Motor neuron (in vitro differentiated cells): ENCODE data around the gene MGAT4C. TPM values are rescaled to one million over a fixed set of nuclear protein-coding genes. Genes with fewer than 3 reads are reported as not detected.

Source experiments
- ATAC-seq, 8 experiments: fragments of 200-7000 bp; cut with Tn5 transposase; replicated peaks in 6 of 8; 2 replicates each; pipeline ENCODE4 v1.8.0; 2021; ENCODE audit warnings: mild to moderate bottlenecking in 8 of 8, moderate library complexity in 8 of 8
- H3K27ac ChIP-seq, 2 donors: fragments of 250-450 bp; sonication (Bioruptor Pico); 2 replicates each; pipeline ENCODE4 v1.9.0; 2021; ENCODE audit warnings: antibody characterized with exemption in 2 of 2, mild to moderate bottlenecking in 2 of 2, moderate library complexity in 1 of 2
- H3K4me1 ChIP-seq, 2 donors: fragments of 250-450 bp; sonication (Bioruptor Pico); replicated peaks in 1 of 2; 2 replicates each; pipeline ENCODE4 v1.6.1; 2021; ENCODE audit warnings: antibody characterized with exemption in 2 of 2, mild to moderate bottlenecking in 2 of 2, moderate library complexity in 1 of 2
- H3K4me3 ChIP-seq, 5 donors: fragments of 250-450 bp; sonication (Bioruptor Pico); 2 replicates each; pipeline ENCODE4 v1.9.0; 2021; ENCODE audit warnings: antibody characterized with exemption in 5 of 5, mild to moderate bottlenecking in 5 of 5, moderate library complexity in 4 of 5
- WGBS, 10 experiments: fragments of 450-650 bp; shearing (Covaris generic); methylation state at CpG; one replicate each; pipeline ENCODE4 v1.0.0; 2022; 5-methylcytosine and 5-hydroxymethylcytosine counted together
- in situ Hi-C, 9 experiments: fragments of 400-800 bp; cut with MboI; loops; one replicate each; pipeline ENCODE4 v1.15.0; 2021; ENCODE audit warnings: low sequenced_read_pairs in 9 of 9, low pct_unique_long_range_greater_than_20kb in 2 of 9; ENCODE audit not compliant: unreplicated experiment in 9 of 9
- total RNA-seq, 8 experiments: library from RNA; unstranded; fragments of 300-600 nt; gene quantifications; 2 replicates each; pipeline versions ENCODE4 v1.2.3 to v1.2.4, GENCODE V29; 2022

Gene MGAT4C
- total RNA-seq, 8 experiments from 2014 or later = 0.31 to 20.4 (median 3.2) TPM

DNA sequence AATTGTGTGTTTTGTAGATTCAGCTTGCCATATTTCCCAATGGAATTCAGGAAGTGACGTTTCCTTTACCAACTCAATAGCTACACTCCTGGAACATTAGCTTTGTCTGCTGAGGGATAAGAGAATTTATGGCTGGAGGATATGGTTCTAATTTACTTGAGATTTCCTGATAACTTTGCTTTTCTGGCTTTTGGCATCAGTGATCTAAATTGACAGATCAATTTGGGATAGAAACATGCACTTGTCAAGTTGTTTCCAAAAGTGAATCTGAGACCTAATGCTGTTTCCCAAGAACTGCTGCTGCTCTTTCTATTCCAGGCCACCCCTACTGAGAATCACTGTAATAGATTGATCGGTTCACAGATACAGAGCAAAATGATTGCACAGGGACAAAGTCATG is 43.2 kb downstream of the MGAT4C start:
- no peak overlapping the region for H3K4me3 ChIP-seq
- 6 to 100% (median 72%) methylated on average over 1 to 2 of the region's 2 CpGs; no CpG with 5 or more reads in 2 of the 10 experiments for WGBS, 10 experiments
- H3K4me1 ChIP-seq = no peaks in the 10 kb centered on the region
- H3K27ac ChIP-seq = no peak overlapping the region
- in situ Hi-C loops = no loop called here
- no peak for ATAC-seq

DNA sequence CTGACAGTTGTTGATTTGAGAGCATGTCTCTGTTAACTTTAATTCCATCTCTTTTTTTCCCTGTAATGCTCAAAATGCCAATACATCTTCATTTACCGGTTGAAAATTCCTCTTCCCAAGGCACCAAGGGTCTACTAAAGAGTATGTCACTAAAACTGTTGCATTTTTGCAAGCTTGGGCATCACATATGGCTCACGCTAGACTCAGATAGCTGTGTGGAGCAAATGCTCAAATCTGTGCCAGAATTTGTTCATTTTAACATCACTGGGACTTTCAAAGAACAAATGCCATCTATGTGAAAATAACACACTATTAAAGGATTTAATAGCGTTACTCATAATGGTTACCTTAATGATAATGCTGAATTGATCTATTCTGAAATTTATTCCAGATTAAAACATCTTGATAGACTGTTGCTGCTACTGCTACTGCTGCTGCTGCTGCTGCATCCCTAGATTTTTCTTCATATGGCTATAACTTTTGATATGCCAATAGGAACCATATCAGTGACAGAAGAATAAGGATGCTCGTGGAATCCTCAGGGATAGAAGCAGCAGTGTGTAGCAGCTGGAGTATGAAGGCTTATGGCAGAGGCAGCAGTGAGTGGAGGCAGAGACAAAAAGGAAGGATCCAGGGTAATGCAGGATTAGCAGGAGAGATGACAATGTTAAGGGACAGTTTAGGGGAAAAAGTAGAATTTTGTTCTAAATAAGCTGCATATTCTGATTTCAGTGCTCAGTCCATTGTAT is 57.3 kb downstream of the MGAT4C start:
- Histone ChIP-seq H3K4me3 (no peak overlapping the region), H3K4me1 (peaks cover 0 to 8% of the 10 kb centered on the region in 2 donors), H3K27ac (no peak overlapping the region)
- ATAC-seq = peak in 5 of 8 experiments; percentile 39 to 75 (median 71)
- in situ Hi-C loops = no loop called here
- 0 to 84% (median 63%) methylated on average over 2 to 4 of the region's 4 CpGs; no CpG with 5 or more reads in 1 of the 10 experiments for WGBS, 10 experiments

DNA sequence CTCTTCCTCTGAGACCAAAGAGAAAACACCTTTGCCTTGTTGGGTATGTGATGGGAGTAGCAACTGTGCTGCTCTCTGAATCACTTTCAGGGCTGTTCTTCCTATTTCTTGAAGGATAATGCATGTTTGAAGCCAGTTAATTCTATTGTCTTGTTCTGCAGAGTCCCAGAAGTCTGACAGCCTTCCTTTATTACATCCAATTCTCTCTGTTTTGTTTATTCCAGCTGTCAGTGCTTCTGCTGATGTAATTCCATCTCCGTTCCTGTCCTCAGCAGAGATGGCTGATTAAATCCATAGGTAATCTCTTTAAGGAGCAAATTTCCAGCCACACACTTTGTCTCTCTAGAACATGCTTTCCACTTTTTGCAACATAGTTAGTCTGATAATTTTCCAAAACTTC is 59.7 kb downstream of the MGAT4C start:
- 8 to 100% (median 85%) methylated on average over 1 of the region's 1 CpG; no CpG with 5 or more reads in 2 of the 10 experiments for WGBS, 10 experiments
- H3K27ac ChIP-seq = no peak overlapping the region
- H3K4me3 ChIP-seq = no peak overlapping the region
- H3K4me1 ChIP-seq = peaks cover 0 to 8% of the 10 kb centered on the region in 2 donors
- peak in 1 of 8 experiments; percentile 48 for ATAC-seq
- in situ Hi-C loops = no loop called here

DNA sequence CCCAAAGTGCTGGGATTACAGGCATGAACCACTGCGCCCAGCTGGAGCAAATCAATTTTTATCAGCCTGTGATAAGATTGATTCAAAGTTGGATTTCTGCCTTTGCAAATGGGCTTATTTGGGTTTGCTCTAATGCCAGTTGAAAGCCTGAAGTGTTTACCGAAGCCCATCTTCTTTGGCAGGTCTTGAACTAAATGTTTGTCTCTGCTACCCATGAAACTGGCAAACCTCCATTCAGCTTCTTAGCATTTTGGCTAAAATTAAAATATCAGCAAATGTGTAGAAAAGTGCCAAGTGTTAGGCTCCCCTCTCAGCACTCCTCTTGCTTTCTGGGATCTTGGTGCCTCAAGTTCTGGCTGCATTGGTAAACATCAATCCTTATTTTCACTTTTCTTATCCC is 61.5 kb downstream of the MGAT4C start:
- 10 to 100% (median 76%) methylated on average over 2 of the region's 2 CpGs; no CpG with 5 or more reads in 3 of the 10 experiments for WGBS, 10 experiments
- Histone ChIP-seq H3K4me3 (no peak overlapping the region), H3K27ac (no peak overlapping the region), H3K4me1 (peaks cover 0 to 6% of the 10 kb centered on the region in 2 donors)
- no peak for ATAC-seq
- in situ Hi-C loops = no loop called here

DNA sequence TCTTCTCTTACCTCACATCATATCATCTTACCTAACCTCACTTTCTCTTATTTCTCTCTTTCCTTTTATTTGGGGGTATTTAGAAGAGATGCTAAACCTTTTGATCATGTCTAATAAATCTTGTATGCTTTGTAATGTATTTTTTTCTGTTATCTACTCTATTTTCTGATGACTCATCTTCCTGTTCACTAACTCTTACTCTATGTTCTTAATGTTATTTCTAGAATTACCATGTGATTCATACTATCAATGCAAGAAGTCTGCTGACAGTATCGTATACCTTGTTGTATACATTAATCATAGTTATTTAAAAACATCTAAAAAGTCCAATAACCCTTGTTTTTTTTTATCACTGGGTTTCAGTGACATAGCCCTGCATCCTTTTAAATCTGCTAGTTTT is 62.3 kb downstream of the MGAT4C start:
- WGBS, 10 experiments = 0 to 86% (median 69%) methylated on average over 1 of the region's 1 CpG; no CpG with 5 or more reads in 1 of the 10 experiments
- Histone ChIP-seq H3K27ac (no peak overlapping the region), H3K4me3 (no peak overlapping the region), H3K4me1 (no peaks in the 10 kb centered on the region)
- in situ Hi-C loops = no loop called here
- no peak for ATAC-seq

DNA sequence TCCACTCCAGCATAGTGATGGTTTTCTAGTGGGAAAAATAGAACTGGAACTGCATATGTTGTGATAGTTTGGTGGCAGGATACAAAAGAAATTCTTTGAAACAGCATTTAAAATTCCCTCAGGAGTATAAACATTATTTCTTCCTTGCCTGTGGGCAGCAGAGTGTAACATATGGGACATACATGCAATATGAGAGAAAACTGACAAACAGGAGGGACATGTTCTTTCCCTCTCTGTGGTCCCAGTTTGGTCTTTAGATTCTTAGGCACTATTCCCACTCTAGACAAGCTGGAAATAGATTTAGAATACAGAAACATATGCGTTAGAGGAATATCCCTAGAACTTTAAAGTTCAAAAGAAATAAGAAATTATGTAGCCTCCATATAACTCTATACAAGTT is 68.0 kb downstream of the MGAT4C start:
- 38 to 100% (median 86%) methylated on average over 1 of the region's 1 CpG; no CpG with 5 or more reads in 3 of the 10 experiments for WGBS, 10 experiments
- H3K4me3 ChIP-seq = no peak overlapping the region
- peaks cover 10 to 19% of the 10 kb centered on the region in 2 donors for H3K4me1 ChIP-seq
- no peak overlapping the region for H3K27ac ChIP-seq
- ATAC-seq = no peak
- in situ Hi-C loops = no loop called here

DNA sequence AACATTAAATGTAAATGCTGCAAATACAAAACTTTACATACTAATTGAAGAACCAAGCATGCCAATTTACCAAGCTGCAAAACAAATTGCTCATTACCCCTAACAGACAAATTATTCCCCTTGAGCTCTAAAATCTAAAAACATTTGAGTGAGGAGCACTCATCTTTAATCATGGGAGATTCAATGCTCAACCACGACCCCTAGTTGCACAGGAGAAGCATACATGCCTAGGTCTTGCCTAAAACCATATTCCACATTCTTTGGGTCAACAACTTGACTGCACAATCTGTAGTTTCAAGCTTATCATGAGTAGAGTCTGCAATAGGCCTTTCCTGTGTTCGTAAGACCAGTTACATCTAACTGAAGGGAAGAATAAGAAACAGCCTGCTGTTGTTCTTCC is 69.7 kb downstream of the MGAT4C start:
- no peak overlapping the region for H3K27ac ChIP-seq
- WGBS, 10 experiments = 0 to 100% (median 50%) methylated on average over 1 to 2 of the region's 2 CpGs; no CpG with 5 or more reads in 1 of the 10 experiments

DNA sequence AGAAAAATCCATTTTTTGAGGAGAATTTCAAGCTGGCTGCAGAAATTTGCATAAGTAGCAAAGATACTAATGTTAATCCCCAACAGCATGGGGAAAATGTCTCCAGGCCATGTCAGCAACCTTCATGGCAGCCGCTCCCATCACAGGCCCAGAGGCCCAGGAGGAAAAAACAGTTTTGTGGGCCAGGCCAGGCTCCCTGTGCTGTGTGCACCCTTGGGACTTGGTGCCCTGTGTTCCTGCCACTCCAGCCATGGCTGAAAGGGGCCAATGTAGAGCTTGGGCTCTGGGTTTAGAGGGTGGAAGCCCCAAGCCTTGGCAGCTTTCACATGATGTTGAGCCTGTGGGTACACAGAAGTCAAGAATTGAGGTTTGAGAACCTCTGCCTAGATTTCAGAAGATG is 76.3 kb downstream of the MGAT4C start:
- Histone ChIP-seq H3K27ac (no peak overlapping the region), H3K4me1 (no peaks in the 10 kb centered on the region), H3K4me3 (no peak overlapping the region)
- no CpG with 5 or more reads among the region's 1 CpG for WGBS, 10 experiments
- in situ Hi-C loops = no loop called here
- no peak for ATAC-seq

More for the DNA sequence above, 69.7 kb downstream of the MGAT4C start:
- H3K4me1 ChIP-seq = peaks cover 10 to 19% of the 10 kb centered on the region in 2 donors
- H3K4me3 ChIP-seq = no peak overlapping the region
- in situ Hi-C loops = no loop called here
- peak in 1 of 8 experiments; percentile 11 for ATAC-seq

DNA sequence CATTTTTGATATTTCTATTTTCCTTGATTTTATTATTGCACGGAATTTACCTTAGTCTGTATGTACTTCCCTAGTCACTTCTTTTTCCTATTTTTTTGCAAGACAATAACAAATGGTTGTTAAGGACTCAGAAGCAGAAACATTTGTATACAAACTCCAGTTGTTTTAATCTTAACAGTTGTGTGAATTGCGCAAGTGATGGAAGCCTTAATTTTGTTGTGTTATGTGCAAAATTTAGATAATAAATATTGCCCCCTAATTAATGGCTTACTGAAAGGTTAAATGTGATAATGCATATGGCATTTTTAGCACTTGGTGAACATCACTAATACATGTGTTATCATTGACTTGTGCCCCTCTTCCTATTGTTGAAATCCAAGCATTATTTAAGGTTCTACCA is 82.0 kb downstream of the MGAT4C start:
- H3K27ac ChIP-seq = no peak overlapping the region
- H3K4me3 ChIP-seq = no peak overlapping the region
- WGBS, 10 experiments = 20 to 100% (median 95%) methylated on average over 1 to 2 of the region's 2 CpGs
- peaks cover 0 to 3% of the 10 kb centered on the region in 2 donors for H3K4me1 ChIP-seq
- no peak for ATAC-seq
- in situ Hi-C loops = no loop called here

DNA sequence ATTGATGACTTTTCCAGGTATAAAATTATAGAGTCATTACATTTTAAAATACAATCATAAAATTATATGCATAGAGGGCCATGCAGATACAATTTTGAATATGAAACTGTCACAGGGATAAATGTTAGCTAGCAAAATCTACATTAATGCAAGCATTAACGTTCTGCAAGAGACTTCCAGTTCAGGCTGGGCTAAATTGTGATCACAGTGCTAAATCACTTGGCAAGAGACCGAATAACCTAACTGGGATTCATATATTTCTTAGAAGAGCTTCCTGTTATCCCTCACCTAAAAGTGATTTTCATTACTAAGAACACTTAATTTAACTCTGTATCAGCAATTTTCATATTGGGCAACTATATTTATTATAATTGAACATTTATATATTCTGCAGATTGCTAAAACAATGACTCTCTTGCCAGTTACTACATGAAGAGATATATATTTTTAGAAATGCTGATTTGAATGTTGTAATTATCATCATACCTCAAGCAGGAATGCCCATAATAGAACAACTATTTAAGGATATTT is 83.2 kb downstream of the MGAT4C start:
- in situ Hi-C loops = no loop called here
- 0 to 100% (median 45%) methylated on average over 1 to 2 of the region's 2 CpGs; no CpG with 5 or more reads in 2 of the 10 experiments for WGBS, 10 experiments
- Histone ChIP-seq H3K4me1 (peaks cover 0 to 3% of the 10 kb centered on the region in 2 donors), H3K27ac (no peak overlapping the region), H3K4me3 (no peak overlapping the region)
- ATAC-seq = peak in 1 of 8 experiments; percentile 56

DNA sequence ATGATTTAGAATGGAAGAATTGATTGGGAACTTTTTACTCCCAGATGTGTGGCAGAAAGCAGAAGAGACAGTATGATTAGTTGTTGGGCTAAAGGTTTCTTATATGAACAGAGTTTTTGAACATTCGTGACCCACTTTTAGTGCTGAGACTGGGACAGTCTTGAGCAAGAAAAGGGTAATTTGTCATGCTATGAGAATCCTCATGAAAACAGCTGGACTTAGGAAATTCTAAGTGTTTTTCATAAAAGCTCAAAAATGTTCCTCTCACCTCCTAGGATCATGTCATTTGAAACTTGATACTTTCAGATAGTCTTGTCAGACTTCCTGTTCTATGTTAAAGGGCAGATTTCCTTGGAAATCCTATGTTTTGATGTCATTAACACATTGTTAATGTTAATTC is 86.1 kb downstream of the MGAT4C start:
- no peak for ATAC-seq
- no peak overlapping the region for H3K4me3 ChIP-seq
- peaks cover 0 to 3% of the 10 kb centered on the region in 2 donors for H3K4me1 ChIP-seq
- in situ Hi-C loops = no loop called here
- H3K27ac ChIP-seq = no peak overlapping the region
- 11 to 86% (median 69%) methylated on average over 1 of the region's 1 CpG; no CpG with 5 or more reads in 6 of the 10 experiments for WGBS, 10 experiments

DNA sequence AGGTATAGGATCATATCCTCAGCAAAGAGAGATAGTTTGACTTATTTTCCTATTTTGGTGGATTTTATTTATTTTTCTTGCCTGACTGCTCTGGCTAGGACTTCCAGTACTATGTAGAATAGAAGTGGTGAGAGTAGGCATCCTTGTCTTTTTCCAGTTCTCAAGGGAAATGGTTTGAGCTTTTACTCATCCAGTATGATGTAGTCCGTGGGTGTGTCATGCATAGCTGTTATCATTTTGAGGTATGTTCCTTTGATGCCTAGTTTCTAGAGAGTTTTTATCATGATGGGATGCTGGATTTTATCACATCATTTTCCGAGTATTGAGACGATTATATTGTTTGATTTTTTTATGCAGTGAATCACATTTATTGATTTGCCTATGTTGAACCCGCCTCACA is 97.2 kb downstream of the MGAT4C start:
- Histone ChIP-seq H3K27ac (no peak overlapping the region), H3K4me3 (no peak overlapping the region), H3K4me1 (no peaks in the 10 kb centered on the region)
- 17 to 100% (median 86%) methylated on average over 1 to 4 of the region's 4 CpGs; no CpG with 5 or more reads in 1 of the 10 experiments for WGBS, 10 experiments
- no peak for ATAC-seq
- in situ Hi-C loops = no loop called here

DNA sequence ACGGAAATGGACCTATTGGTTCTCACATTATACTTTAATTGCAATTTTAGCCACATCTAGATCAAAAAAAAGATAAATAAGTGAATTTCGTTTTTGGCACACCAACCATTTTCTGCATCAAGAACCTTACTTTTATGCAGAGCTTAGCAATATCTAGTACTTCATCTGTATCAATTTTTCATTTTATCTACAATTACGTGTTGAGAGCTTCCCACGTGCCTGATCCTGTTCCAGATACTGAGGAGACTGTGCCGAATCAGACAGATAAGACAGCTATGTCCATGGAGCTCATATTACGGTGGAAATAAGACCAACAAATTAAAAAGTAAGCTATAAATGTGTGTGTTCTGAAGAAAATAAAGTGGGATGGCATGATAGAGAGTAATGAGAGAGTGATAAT is 101.6 kb downstream of the MGAT4C start:
- ATAC-seq = no peak
- WGBS, 10 experiments = 12 to 92% (median 72%) methylated on average over 1 to 6 of the region's 6 CpGs
- in situ Hi-C loops = no loop called here
- Histone ChIP-seq H3K27ac (no peak overlapping the region), H3K4me1 (no peaks in the 10 kb centered on the region), H3K4me3 (no peak overlapping the region)

DNA sequence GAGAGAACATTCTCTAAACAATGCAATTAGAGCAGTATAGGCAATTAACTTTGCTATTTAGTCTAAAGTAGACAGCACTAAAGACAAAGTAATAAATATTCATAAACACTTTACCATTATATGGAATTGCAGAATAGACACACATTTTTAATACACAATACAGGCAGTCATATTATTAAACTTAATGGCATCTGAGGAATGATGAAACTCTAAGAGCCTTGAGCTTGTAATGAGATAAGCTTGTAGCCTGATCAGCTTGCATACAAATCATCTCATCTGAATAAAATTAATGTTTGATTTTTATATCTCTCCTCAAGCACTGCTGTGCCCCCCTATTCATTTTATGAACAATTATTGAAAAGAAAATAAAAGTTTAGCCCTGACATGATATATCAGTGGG is 107.6 kb downstream of the MGAT4C start:
- no peak overlapping the region for H3K4me3 ChIP-seq
- no peak overlapping the region for H3K27ac ChIP-seq
- no peaks in the 10 kb centered on the region for H3K4me1 ChIP-seq
- ATAC-seq = peak in 2 of 8 experiments; percentile 38 to 53
- in situ Hi-C loops = no loop called here
